IMR-90 (cell line): ENCODE data around the gene HAUS3. TPM values are rescaled to one million over a fixed set of nuclear protein-coding genes. Genes with fewer than 3 reads are reported as not detected.

Experiments
- ATAC-seq: fragments of 200-7000 bp; cut with Tn5 transposase; 2 replicates; pipeline ENCODE4 v1.9.1; 2020; ENCODE audit warnings: low read depth, mild to moderate bottlenecking, moderate library complexity
- BruUV-seq: library from RNA; stranded (reverse); fragments of 400-500 nt; replicated peaks from 2 replicates; lab custom pipeline; 2021; lab: Mats Ljungman, UMichigan
- CTCF ChIA-PET: fragments of 300-600 bp; formaldehyde crosslinking; extraction: SDS; loops from one replicate; lab custom pipeline; 2021; ENCODE audit warnings: antibody characterized with exemption; lab: Yijun Ruan, JAX
- POLR2A ChIA-PET: fragments of 300-600 bp; sonication (Branson Sonifier 250); formaldehyde crosslinking; loops from one replicate; lab custom pipeline; 2022; ENCODE audit warnings: antibody characterized with exemption; ENCODE audit not compliant: unreplicated experiment; lab: Charles Lee
- DNase-seq: peaks from one replicate; pipeline ENCODE4 v3.0.0; 2013
- H2AFZ ChIP-seq: replicated peaks from 2 replicates; pipeline ENCODE3; 2013; ENCODE audit warnings: low read length, mild to moderate bottlenecking; ENCODE audit not compliant: poor library complexity
- H2AK5ac ChIP-seq: 2 replicates; pipeline ENCODE4 v1.6.1; 2013; ENCODE audit warnings: low read depth, low read length, inconsistent platforms
- H2AK9ac ChIP-seq: replicated peaks from 2 replicates; pipeline ENCODE3; 2013; ENCODE audit warnings: mild to moderate bottlenecking, low read depth, low read length, moderate library complexity; ENCODE audit not compliant: poor library complexity
- H2BK120ac ChIP-seq: 2 replicates; pipeline ENCODE4 v1.6.1; 2013; ENCODE audit warnings: low read depth, low read length, inconsistent platforms
- H2BK15ac ChIP-seq: 3 replicates; pipeline ENCODE4 v1.6.1; 2013; ENCODE audit warnings: low read depth, low read length, inconsistent platforms
- H2BK20ac ChIP-seq: 2 replicates; pipeline ENCODE4 v1.6.1; 2013; ENCODE audit warnings: low read depth, mild to moderate bottlenecking, inconsistent platforms, low read length, moderate library complexity
- H2BK5ac ChIP-seq: 2 replicates; pipeline ENCODE4 v1.6.1; 2013; ENCODE audit warnings: mild to moderate bottlenecking, low read depth, low read length, inconsistent platforms; ENCODE audit not compliant: poor library complexity, severe bottlenecking
- H3K14ac ChIP-seq: replicated peaks from 2 replicates; pipeline ENCODE4 v1.6.1; 2013; ENCODE audit warnings: low read depth, low read length, inconsistent platforms
- H3K18ac ChIP-seq: 2 replicates; pipeline ENCODE4 v1.6.1; 2013; ENCODE audit warnings: low read depth, low read length, control low read depth
- H3K23ac ChIP-seq: 2 replicates; pipeline ENCODE4 v1.6.1; 2013; ENCODE audit warnings: low read depth, low read length, inconsistent platforms
- H3K27ac ChIP-seq: 2 replicates; pipeline ENCODE4 v1.5.1; 2013; ENCODE audit warnings: mild to moderate bottlenecking, control low read depth, low read length; ENCODE audit not compliant: insufficient read depth
- H3K27me3 ChIP-seq: 2 replicates; pipeline ENCODE4 v1.6.1; 2013; ENCODE audit warnings: low read length; ENCODE audit not compliant: control insufficient read depth, insufficient read depth
- H3K36me3 ChIP-seq: 2 replicates; pipeline ENCODE4 v1.6.1; 2013; ENCODE audit warnings: low read length, mixed read lengths; ENCODE audit not compliant: control insufficient read depth, insufficient read depth
- H3K4ac ChIP-seq: 2 replicates; pipeline ENCODE4 v1.6.1; 2013; ENCODE audit warnings: low read depth, low read length, inconsistent platforms
- H3K4me1 ChIP-seq: 2 replicates; pipeline ENCODE4 v1.6.1; 2013; ENCODE audit warnings: low read length, mixed read lengths; ENCODE audit not compliant: control insufficient read depth, insufficient read depth
- H3K4me2 ChIP-seq: 2 replicates; pipeline ENCODE4 v1.6.1; 2013; ENCODE audit warnings: low read depth, mild to moderate bottlenecking, control low read depth, low read length, moderate library complexity
- H3K4me3 ChIP-seq: 2 replicates; pipeline ENCODE4 v1.5.1; 2013; ENCODE audit warnings: low read depth, mild to moderate bottlenecking, control low read depth, low read length, moderate library complexity; ENCODE audit not compliant: insufficient read depth
- H3K56ac ChIP-seq: 2 replicates; pipeline ENCODE4 v1.6.1; 2013; ENCODE audit warnings: low read length, inconsistent platforms; ENCODE audit not compliant: insufficient read depth; ENCODE audit errors: extremely low read depth
- H3K79me1 ChIP-seq, 2 experiments: 2 replicates each; pipeline ENCODE4 v1.6.1; 2013; ENCODE audit warnings: low read length in 2 of 2, inconsistent platforms in 1 of 2, low read depth in 1 of 2
- H3K9ac ChIP-seq: 2 replicates; pipeline ENCODE4 v1.6.1; 2013; ENCODE audit warnings: low read depth, low read length, control low read depth
- H3K9me1 ChIP-seq: 2 replicates; pipeline ENCODE4 v1.6.1; 2013; ENCODE audit warnings: low read length, inconsistent platforms; ENCODE audit not compliant: insufficient read depth
- H3K9me3 ChIP-seq: 2 replicates; pipeline ENCODE4 v1.6.1; 2013; ENCODE audit warnings: low read length; ENCODE audit not compliant: control insufficient read depth, insufficient read depth
- H4K20me1 ChIP-seq: 2 replicates; pipeline ENCODE4 v1.6.1; 2013; ENCODE audit warnings: low read length, inconsistent platforms; ENCODE audit not compliant: insufficient read depth
- H4K5ac ChIP-seq: 2 replicates; pipeline ENCODE4 v1.6.1; 2013; ENCODE audit warnings: mild to moderate bottlenecking, low read depth, low read length, control low read depth
- H4K8ac ChIP-seq, 2 experiments: 2 replicates each; pipeline ENCODE4 v1.6.1; 2013; ENCODE audit warnings: low read depth in 2 of 2, low read length in 2 of 2, control low read depth in 1 of 2, inconsistent platforms in 1 of 2
- H4K91ac ChIP-seq: 2 replicates; pipeline ENCODE4 v1.6.1; 2013; ENCODE audit warnings: low read depth, low read length, inconsistent platforms; ENCODE audit not compliant: insufficient read depth
- BHLHE40 ChIP-seq: fragments of 150-350 bp; IDR thresholded peaks from 2 replicates; pipeline ENCODE4 v1.6.1; 2016; ENCODE audit warnings: mild to moderate bottlenecking, low read depth, low read length
- CHD1 ChIP-seq: IDR thresholded peaks from 2 replicates; pipeline ENCODE4 v1.6.1; 2012; ENCODE audit warnings: low read depth, low read length, improper control_type of control experiment
- MAFK ChIP-seq: IDR thresholded peaks from 2 replicates; pipeline ENCODE4 v1.6.1; 2012; ENCODE audit warnings: low read depth, low read length, improper control_type of control experiment
- MAZ ChIP-seq: IDR thresholded peaks from 2 replicates; pipeline ENCODE4 v1.6.1; 2012; ENCODE audit warnings: low read depth, mild to moderate bottlenecking, low read length, improper control_type of control experiment, moderate library complexity, borderline replicate concordance
- NFE2L2 ChIP-seq: fragments of 150-350 bp; IDR thresholded peaks from 2 replicates; pipeline ENCODE4 v1.6.1; 2016; ENCODE audit warnings: low read depth, mild to moderate bottlenecking, low read length
- POLR2A ChIP-seq: IDR thresholded peaks from 2 replicates; pipeline ENCODE4 v1.6.1; 2012; ENCODE audit warnings: mild to moderate bottlenecking, low read depth, low read length
- RAD21 ChIP-seq: IDR thresholded peaks from 2 replicates; pipeline ENCODE4 v1.6.1; 2012; ENCODE audit warnings: low read length, improper control_type of control experiment
- RCOR1 ChIP-seq: IDR thresholded peaks from 2 replicates; pipeline ENCODE4 v1.6.1; 2012; ENCODE audit warnings: mild to moderate bottlenecking, low read length, improper control_type of control experiment; ENCODE audit not compliant: insufficient replicate concordance
- SMC3 ChIP-seq: fragments of 150-350 bp; IDR thresholded peaks from 2 replicates; pipeline ENCODE4 v1.6.1; 2016; ENCODE audit warnings: low read depth, mild to moderate bottlenecking, antibody characterized with exemption, low read length, moderate library complexity
- WGBS, 2 experiments: methylation state at CpG; one replicate each; pipeline versions ENCODE4 v1.1.5 to v1.1.7; 2013; ENCODE audit warnings: missing lambda C conversion rate in 2 of 2; ENCODE audit not compliant: insufficient read length in 1 of 2; ENCODE audit errors: extremely low coverage in 2 of 2; 5-methylcytosine and 5-hydroxymethylcytosine counted together
- dilution Hi-C: fragments of 300-500 bp; cut with HindIII; formaldehyde crosslinking; loops from one replicate; pipeline ENCODE4 v1.14.3; 2018; ENCODE audit warnings: low sequenced_read_pairs; ENCODE audit not compliant: unreplicated experiment
- in situ Hi-C: fragments of 300-500 bp; cut with MboI; formaldehyde crosslinking; loops from 3 replicates; pipeline ENCODE4 v1.14.3; 2019; ENCODE audit warnings: low sequenced_read_pairs, inconsistent platforms, mixed read lengths
- intact Hi-C: fragments of 100-400 bp; cut with micrococcal nuclease; formaldehyde crosslinking; loops from 2 replicates; pipeline ENCODE4 v1.10.0; 2022
- polyA plus RNA-seq, 3 experiments: library from polyadenylated mRNA; depleted of rRNA; stranded (reverse); fragments of >200 nt; gene quantifications; 2 replicates each; pipeline ENCODE4 v1.2.3, GENCODE V29; 2012; ENCODE audit warnings: low replicate concordance in 1 of 3
- total RNA-seq: library from RNA; depleted of rRNA; stranded (reverse); fragments of >200 nt; gene quantifications from 2 replicates; pipeline ENCODE4 v1.2.3, GENCODE V29; 2012
- TF ChIP-seq, protein P1 (sequence below): conservative IDR thresholded peaks from 2 replicates; pipeline ENCODE4 v1.5.1; 2012; ENCODE audit warnings: mild to moderate bottlenecking, low read depth, low read length, improper control_type of control experiment
- TF ChIP-seq, protein P2 (sequence below): fragments of 150-350 bp; IDR thresholded peaks from 2 replicates; pipeline ENCODE4 v1.6.1; 2017; ENCODE audit warnings: mild to moderate bottlenecking, antibody characterized with exemption, low read length, low read depth
- TF ChIP-seq, protein P3 (sequence below): fragments of 150-350 bp; IDR thresholded peaks from 2 replicates; pipeline ENCODE4 v1.6.1; 2016; ENCODE audit warnings: low read depth, mild to moderate bottlenecking, low read length, moderate library complexity, borderline replicate concordance

HAUS3 gene
- total and polyA plus RNA-seq, 2 of the 4 experiments (the other 2 are of a cell fraction), result 4.3 to 4.8 TPM

DNA sequence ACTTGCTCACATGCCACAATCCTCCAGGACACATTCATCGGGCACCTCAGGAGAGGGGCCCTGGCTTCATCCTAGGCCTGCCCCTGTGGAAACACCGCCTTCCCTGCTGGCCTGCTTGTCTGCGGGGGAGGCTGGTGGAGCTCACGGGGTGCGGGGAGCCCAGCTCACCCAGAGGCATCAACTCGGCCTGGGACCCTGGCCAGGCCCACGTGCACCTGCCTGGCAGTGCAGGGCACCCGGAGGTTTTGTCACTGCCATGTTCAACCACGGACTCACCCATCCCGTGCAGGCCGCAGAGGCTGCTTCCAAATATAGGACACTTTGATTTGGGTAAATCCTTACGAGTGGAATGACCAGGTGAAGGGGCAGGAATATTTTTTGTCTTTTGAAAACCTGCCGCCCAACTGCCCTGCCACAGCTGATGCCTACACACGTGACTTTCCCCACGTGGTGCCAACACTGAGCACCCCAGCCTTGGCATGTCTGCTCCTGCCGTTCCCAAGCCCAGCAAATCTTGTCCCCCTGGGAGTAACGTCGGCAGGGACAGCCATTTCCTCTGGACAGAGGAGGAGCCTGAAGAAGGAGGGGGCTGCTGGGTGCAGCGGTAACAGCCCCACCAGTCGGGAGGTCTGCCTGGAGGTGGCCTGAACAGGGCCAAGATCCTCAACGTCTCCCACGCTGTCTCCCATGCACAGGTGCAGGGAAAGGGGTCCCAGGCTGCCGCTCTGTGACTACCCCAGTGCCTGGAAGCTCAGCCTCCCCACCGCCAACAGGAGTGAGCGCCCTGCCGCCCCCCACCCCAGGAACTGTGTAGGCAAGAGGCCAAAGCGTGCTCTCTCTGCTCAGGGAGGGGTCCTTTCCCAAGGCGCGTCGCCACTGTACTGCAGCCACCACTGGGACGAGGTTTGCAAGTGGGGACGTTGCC lies 11.5 kb upstream of the HAUS3 start:
- Histone ChIP-seq H2BK20ac (no peak overlapping the region), H3K27me3 (no peaks in the 10 kb centered on the region), H4K91ac (no peak overlapping the region), H3K4me3 (no peak overlapping the region), H3K4me2 (no peak overlapping the region), H3K56ac (no peak overlapping the region), H3K9me3 (no peaks in the 10 kb centered on the region), H4K5ac (no peak overlapping the region), H3K18ac (no peak overlapping the region), H3K23ac (no peak overlapping the region), H2AK9ac (peak overlapping the region; percentile 65), H2AK5ac (no peak overlapping the region), H3K14ac (no peak overlapping the region), H3K79me1 (peaks cover 17 to 44% of the 10 kb centered on the region in 2 experiments), H2BK15ac (no peak overlapping the region), H3K4me1 (peaks cover 1% of the 10 kb centered on the region; the same call in 1 of the 2 replicates), H2BK5ac (no peak overlapping the region), H4K8ac (no peak overlapping the region), H3K36me3 (peaks cover 75% of the 10 kb centered on the region), H3K9me1 (0 out of 2 replicates have a peak, but pooled peaks cover 3% of the 10 kb centered on the region), H3K27ac (no peak overlapping the region), H3K9ac (no peak overlapping the region), H2BK120ac (no peak overlapping the region), H2AFZ (no peak overlapping the region), H4K20me1 (peaks cover 65% of the 10 kb centered on the region), H3K4ac (no peak overlapping the region)
- ChIA-PET CTCF (no interaction called here), POLR2A (no interaction called here)
- in situ Hi-C loops (no loop called here), dilution Hi-C loops (no loop called here), intact Hi-C loops (no loop called here)
- ATAC-seq (no peak), DNase-seq (no peak)
- no TSS peak for BruUV-seq
- WGBS, 2 experiments, result 84% methylated on average over 20 of the region's 32 CpGs; no CpG with 5 or more reads in 1 of the 2 experiments
- TF ChIP-seq POLR2A (no peak), BHLHE40 (no peak), RAD21 (no peak), SMC3 (no peak), MAFK (no peak), RCOR1 (no peak), NFE2L2 (no peak), CHD1 (no peak), MAZ (no peak)
- TF ChIP-seq, protein P1, sequence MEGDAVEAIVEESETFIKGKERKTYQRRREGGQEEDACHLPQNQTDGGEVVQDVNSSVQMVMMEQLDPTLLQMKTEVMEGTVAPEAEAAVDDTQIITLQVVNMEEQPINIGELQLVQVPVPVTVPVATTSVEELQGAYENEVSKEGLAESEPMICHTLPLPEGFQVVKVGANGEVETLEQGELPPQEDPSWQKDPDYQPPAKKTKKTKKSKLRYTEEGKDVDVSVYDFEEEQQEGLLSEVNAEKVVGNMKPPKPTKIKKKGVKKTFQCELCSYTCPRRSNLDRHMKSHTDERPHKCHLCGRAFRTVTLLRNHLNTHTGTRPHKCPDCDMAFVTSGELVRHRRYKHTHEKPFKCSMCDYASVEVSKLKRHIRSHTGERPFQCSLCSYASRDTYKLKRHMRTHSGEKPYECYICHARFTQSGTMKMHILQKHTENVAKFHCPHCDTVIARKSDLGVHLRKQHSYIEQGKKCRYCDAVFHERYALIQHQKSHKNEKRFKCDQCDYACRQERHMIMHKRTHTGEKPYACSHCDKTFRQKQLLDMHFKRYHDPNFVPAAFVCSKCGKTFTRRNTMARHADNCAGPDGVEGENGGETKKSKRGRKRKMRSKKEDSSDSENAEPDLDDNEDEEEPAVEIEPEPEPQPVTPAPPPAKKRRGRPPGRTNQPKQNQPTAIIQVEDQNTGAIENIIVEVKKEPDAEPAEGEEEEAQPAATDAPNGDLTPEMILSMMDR, result no peak
- TF ChIP-seq, protein P2, sequence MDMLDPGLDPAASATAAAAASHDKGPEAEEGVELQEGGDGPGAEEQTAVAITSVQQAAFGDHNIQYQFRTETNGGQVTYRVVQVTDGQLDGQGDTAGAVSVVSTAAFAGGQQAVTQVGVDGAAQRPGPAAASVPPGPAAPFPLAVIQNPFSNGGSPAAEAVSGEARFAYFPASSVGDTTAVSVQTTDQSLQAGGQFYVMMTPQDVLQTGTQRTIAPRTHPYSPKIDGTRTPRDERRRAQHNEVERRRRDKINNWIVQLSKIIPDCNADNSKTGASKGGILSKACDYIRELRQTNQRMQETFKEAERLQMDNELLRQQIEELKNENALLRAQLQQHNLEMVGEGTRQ, result no peak
- TF ChIP-seq, protein P3, sequence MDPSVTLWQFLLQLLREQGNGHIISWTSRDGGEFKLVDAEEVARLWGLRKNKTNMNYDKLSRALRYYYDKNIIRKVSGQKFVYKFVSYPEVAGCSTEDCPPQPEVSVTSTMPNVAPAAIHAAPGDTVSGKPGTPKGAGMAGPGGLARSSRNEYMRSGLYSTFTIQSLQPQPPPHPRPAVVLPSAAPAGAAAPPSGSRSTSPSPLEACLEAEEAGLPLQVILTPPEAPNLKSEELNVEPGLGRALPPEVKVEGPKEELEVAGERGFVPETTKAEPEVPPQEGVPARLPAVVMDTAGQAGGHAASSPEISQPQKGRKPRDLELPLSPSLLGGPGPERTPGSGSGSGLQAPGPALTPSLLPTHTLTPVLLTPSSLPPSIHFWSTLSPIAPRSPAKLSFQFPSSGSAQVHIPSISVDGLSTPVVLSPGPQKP, result no peak
